Measurements from ENCODE around the gene PRAMEF14. TPM values are rescaled to one million over a fixed set of nuclear protein-coding genes. Genes with fewer than 3 reads are reported as not detected.
"Not testable (repeated sequence)": the region's sequence is repeated elsewhere in the genome, so short reads cannot be mapped to it uniquely, and the experiment has no call there.

Gene PRAMEF14
- total RNA-seq, 2 donors from 2014 or later, result not detected

GRCh38 chr1:13315281-13315680, 31.7 kb downstream of the PRAMEF14 start, which contains the start of gene PRAMEF15:
Gene PRAMEF15, plus strand, starts transcription at chr1:13315581. Its CDS starts 2,827 bp downstream, at chr1:13318408.
- not testable (repeated sequence) for H3K9me3 Mint-ChIP-seq; H3K4me1 Mint-ChIP-seq (ENCODE audit: low read depth in 2 of 2); H3K36me3 Mint-ChIP-seq; H3K4me3 Mint-ChIP-seq; H3K27me3 Mint-ChIP-seq; H3K27ac Mint-ChIP-seq; DNase-seq (ENCODE audit: low spot score); ATAC-seq

- not testable (repeated sequence) for H3K4me1 Mint-ChIP-seq (ENCODE audit: low read depth in 2 of 2); DNase-seq (ENCODE audit: low spot score); H3K4me3 Mint-ChIP-seq; H3K27ac Mint-ChIP-seq; ATAC-seq; H3K36me3 Mint-ChIP-seq; H3K27me3 Mint-ChIP-seq; H3K9me3 Mint-ChIP-seq
These were observed 43.7 kb downstream of the PRAMEF14 start, which contains the start of gene PRAMEF33 for GRCh38 chr1:13303239-13303638. Gene PRAMEF33, plus strand, starts transcription at chr1:13303539. Its CDS starts 2,416 bp downstream, at chr1:13305955.

- H3K9me3 Mint-ChIP-seq; H3K27me3 Mint-ChIP-seq; H3K4me3 Mint-ChIP-seq; H3K27ac Mint-ChIP-seq; H3K4me1 Mint-ChIP-seq (ENCODE audit: low read depth in 2 of 2); ATAC-seq; H3K36me3 Mint-ChIP-seq; DNase-seq (ENCODE audit: low spot score): not testable (repeated sequence)
These were observed 44.7 kb downstream of the PRAMEF14 start for GRCh38 chr1:13302197-13302596.

GRCh38 chr1:13298699-13299098, 48.2 kb downstream of the PRAMEF14 start:
- H3K4me3 Mint-ChIP-seq; H3K4me1 Mint-ChIP-seq (ENCODE audit: low read depth in 2 of 2); H3K27ac Mint-ChIP-seq; ATAC-seq; DNase-seq (ENCODE audit: low spot score); H3K9me3 Mint-ChIP-seq; H3K36me3 Mint-ChIP-seq; H3K27me3 Mint-ChIP-seq: not testable (repeated sequence)

- H3K4me3 Mint-ChIP-seq; DNase-seq (ENCODE audit: low spot score); H3K4me1 Mint-ChIP-seq (ENCODE audit: low read depth in 2 of 2); ATAC-seq; H3K27ac Mint-ChIP-seq; H3K9me3 Mint-ChIP-seq; H3K36me3 Mint-ChIP-seq; H3K27me3 Mint-ChIP-seq: not testable (repeated sequence)
These were observed 49.6 kb downstream of the PRAMEF14 start for GRCh38 chr1:13297216-13297931.

Other genes starting within 250 kb of the PRAMEF14 start
- not detected for gene HNRNPCL2, start 230.3 kb downstream of the PRAMEF14 start, total RNA-seq
- not detected for gene PRAMEF26, start 191.1 kb downstream of the PRAMEF14 start, total RNA-seq
- gene HNRNPCL4, start 181.5 kb downstream of the PRAMEF14 start, total RNA-seq, result not detected
- gene PRAMEF9, start 175.3 kb downstream of the PRAMEF14 start, total RNA-seq, result not detected
- gene PRAMEF13, start 145.7 kb downstream of the PRAMEF14 start, total RNA-seq, result not detected
- not detected for gene PRAMEF18, start 121.0 kb downstream of the PRAMEF14 start, total RNA-seq
- gene PRAMEF5, start 92.9 kb downstream of the PRAMEF14 start, total RNA-seq, result not detected
- gene PRAMEF8, start 62.0 kb downstream of the PRAMEF14 start, total RNA-seq, result not detected
- not detected for gene PRAMEF33, start 43.6 kb downstream of the PRAMEF14 start, total RNA-seq
- not detected for gene PRAMEF15, start 31.6 kb downstream of the PRAMEF14 start, total RNA-seq
- not detected for gene PRAMEF19, start 24.8 kb upstream of the PRAMEF14 start, total RNA-seq
- gene PRAMEF17, start 42.5 kb upstream of the PRAMEF14 start, total RNA-seq, result not detected
- not detected for gene PRAMEF20, start 63.3 kb upstream of the PRAMEF14 start, total RNA-seq
- gene LRRC38, start 166.9 kb upstream of the PRAMEF14 start, total RNA-seq, result not detected
- gene PDPN, start 236.7 kb upstream of the PRAMEF14 start, total RNA-seq, result not detected